C4-2B (cell line): Measurements from ENCODE around the gene ADAMTS7.

ENCODE experiments used
- H3K27ac ChIP-seq: fragments of 450-650 bp; 2 replicates; pipeline ENCODE4 v1.5.1; 2017
- ZFX ChIP-seq: fragments of 450-650 bp; IDR thresholded peaks from 2 replicates; pipeline ENCODE4 v1.6.1; 2017
- TF ChIP-seq, protein P1 (sequence below): fragments of 450-650 bp; conservative IDR thresholded peaks from 2 replicates; pipeline ENCODE4 v1.5.1; 2017; ENCODE audit warnings: mild to moderate bottlenecking

Gene ADAMTS7

DNA sequence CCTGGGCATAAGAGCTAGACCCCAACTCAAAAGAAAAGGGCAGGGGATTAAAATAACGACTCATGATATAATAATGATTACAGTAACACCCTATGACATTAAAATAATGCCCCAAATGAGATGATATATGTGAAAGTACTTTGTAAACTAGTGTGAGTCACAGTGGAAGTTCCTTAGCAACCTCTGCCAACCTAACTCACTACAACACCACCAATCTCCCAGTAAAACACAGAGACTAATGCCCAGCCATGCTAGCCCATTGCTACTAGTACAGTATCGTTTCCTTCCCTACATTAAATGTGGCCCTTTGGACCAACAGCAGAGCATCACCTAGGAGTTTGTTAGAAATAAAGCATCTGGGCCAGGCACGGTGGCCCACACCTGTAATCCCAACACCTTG is 11.2 kb upstream of the ADAMTS7 start:
- H3K27ac ChIP-seq: no peak overlapping the region
- no peak for TF ChIP-seq ZFX
- TF ChIP-seq, protein P1, sequence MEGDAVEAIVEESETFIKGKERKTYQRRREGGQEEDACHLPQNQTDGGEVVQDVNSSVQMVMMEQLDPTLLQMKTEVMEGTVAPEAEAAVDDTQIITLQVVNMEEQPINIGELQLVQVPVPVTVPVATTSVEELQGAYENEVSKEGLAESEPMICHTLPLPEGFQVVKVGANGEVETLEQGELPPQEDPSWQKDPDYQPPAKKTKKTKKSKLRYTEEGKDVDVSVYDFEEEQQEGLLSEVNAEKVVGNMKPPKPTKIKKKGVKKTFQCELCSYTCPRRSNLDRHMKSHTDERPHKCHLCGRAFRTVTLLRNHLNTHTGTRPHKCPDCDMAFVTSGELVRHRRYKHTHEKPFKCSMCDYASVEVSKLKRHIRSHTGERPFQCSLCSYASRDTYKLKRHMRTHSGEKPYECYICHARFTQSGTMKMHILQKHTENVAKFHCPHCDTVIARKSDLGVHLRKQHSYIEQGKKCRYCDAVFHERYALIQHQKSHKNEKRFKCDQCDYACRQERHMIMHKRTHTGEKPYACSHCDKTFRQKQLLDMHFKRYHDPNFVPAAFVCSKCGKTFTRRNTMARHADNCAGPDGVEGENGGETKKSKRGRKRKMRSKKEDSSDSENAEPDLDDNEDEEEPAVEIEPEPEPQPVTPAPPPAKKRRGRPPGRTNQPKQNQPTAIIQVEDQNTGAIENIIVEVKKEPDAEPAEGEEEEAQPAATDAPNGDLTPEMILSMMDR: no peak

DNA sequence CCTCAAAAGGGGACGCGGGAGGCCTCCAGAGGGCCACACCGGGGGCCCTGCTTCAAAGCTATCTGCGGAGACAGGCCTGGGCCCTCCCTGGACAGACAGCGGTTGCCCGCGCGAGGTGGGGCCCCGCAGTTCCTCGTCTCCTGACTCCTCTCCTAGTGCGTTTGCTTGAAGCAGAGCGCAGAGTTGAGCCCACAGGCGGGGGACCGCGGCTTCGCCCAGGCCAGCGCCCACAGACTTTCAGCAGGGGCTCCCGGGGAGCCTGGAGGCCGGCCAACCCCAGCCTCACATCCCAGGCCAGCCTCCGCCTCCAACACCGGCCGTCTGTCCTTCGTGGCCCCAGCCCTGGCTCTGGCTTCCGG is 540 bp upstream of the ADAMTS7 start:
- TF ChIP-seq, protein P1: peak; percentile 46
- no peak for TF ChIP-seq ZFX
- peak overlapping the region; percentile 44 for H3K27ac ChIP-seq

DNA sequence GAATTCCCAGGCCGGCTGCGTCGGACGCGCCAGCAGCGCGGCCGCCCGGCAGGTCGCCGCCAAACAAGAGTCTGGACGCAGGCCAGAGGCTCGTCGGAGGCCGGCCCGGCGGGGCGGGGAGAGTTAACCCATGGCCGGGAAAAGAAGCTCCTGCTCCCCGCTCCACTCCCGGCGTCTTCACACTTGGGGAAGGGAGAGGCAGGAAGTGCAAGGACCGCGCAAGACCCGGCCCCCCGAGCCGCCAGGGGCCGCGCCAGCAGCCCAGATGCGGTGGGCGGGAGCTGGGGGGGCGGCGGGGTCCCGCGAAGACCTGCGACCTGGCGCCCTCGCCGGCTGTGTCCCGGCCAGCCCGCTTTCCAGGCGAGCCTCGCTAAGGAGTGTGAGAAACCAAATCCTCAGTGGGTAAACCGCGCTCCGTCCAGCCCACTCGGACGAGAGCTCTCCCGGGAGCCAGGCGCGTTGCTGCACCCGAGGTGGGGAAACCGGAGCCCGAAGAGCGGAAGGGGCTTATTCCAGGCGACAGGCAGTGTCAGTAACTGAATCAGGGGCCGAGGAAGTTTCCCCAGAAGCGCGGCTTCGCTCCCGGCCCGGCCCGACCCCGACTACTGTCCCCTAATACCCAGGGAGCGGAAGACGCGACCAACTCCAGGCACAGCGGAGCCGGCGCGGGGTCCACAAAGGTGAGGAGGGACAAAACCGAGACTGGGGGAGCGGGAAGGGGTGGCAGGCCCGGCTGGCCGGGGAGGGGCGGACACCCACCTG is 721 bp downstream of the ADAMTS7 start:
- TF ChIP-seq, protein P1: no peak
- no peak for TF ChIP-seq ZFX
- peak overlapping the region; percentile 44 for H3K27ac ChIP-seq

DNA sequence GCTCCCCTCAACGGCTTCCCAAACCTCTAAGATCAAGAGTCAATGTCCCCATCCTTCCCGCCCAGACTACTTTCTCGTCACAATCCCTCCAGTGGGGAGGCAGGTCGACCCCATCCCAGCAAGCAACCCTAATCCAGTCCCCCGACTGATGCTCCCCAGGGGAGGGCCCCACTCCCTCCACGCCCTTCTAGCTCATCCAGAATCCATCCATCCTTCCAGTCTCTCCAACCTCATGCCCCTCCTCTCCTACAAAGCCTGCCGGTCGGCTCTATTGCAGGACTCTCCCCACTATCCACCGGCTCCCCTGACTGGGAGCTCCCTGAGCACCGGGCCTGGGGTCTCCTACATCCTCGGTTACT is 1.3 kb downstream of the ADAMTS7 start:
- no peak overlapping the region for H3K27ac ChIP-seq
- TF ChIP-seq, protein P1: no peak
- no peak for TF ChIP-seq ZFX

DNA sequence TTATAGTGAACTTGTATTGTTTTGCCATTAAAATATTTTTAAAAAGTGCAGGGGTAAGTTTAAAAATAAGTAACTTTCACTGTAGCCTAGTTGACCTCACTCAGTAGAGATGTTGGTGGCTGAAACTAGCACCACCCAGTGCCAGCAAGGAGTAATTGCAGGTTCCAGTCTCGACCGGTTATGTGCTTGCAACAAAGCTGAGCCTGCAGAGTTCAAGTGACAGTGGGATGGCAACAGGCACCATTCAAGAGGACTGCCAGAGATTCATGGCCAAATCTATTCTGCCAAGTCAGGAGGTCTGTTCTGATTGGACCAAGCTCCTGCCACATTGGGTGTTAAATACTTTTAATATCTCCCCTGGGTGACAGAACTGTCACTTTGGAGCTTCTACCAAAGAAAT is 2.7 kb downstream of the ADAMTS7 start:
- H3K27ac ChIP-seq: no peak overlapping the region

DNA sequence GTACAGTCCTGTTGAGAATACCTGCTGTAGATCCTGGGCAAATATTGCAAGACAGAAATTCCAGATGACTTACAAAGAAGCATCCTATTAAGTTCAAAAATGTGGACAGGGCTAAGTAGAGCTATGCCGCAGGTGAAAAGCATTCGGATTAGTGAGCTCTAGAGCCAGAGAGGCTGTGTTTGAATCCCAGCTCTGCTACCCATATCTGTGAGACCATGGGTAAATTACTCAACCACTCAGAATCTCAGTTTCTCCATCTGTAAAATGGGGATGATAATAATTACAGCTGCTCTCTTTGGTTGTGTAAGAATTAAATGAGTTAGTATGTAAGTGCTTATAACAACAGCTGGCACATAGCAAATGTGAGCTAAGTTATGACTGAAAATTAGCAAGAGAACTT is 3.9 kb downstream of the ADAMTS7 start:
- TF ChIP-seq ZFX: no peak
- TF ChIP-seq, protein P1: no peak
- H3K27ac ChIP-seq: no peak overlapping the region

More for the DNA sequence above, 2.7 kb downstream of the ADAMTS7 start:
- TF ChIP-seq ZFX: no peak
- TF ChIP-seq, protein P1: peak; percentile 86

DNA sequence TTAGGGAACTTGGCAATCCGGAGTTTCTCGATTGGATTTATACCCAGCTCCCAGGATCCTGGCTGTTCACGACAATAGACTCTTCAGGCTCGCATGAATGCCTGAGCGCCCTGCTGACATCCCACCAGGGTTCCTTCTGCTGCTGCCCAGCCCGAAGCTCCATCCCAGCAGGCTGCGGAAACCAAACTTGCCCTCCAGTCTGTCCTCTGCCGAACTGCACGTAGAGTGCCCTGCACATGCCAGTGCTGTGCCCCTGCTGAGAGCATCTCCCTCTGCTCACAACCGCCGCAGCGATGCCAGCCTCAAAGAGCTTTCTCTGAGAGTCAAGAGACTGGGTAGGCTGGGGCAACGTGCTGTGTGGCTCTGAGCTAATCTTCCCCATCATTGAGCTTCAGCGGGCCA is 6.9 kb downstream of the ADAMTS7 start:
- TF ChIP-seq, protein P1: no peak
- no peak for TF ChIP-seq ZFX
- H3K27ac ChIP-seq: no peak overlapping the region
